A673 (cell line): ENCODE data around the gene SCUBE3. TPM values are rescaled to one million over a fixed set of nuclear protein-coding genes. Genes with fewer than 3 reads are reported as not detected.

Experiments
- BruUV-seq: library from RNA; stranded (reverse); fragments of 400-500 nt; replicated peaks from 2 replicates; lab custom pipeline; 2021; lab: Mats Ljungman, UMichigan
- CTCF ChIA-PET: fragments of 300-600 bp; sonication (Branson Sonifier 250); formaldehyde crosslinking; loops from one replicate; lab custom pipeline; 2022; ENCODE audit warnings: antibody characterized with exemption; lab: Charles Lee
- POLR2A ChIA-PET: fragments of 300-600 bp; sonication (Branson Sonifier 250); formaldehyde crosslinking; loops from one replicate; lab custom pipeline; 2022; ENCODE audit warnings: antibody characterized with exemption; ENCODE audit not compliant: low non-redundant PET; lab: Charles Lee
- DNase-seq: peaks from one replicate; pipeline ENCODE4 v3.0.0-alpha.2; 2015; ENCODE audit warnings: low spot score
- H3K27ac ChIP-seq: fragments of 200-600 bp; sonication (generic); 2 replicates; pipeline ENCODE4 v1.5.1; 2016; ENCODE audit warnings: mixed run types, low read depth, mild to moderate bottlenecking, mixed read lengths, antibody characterized with exemption, low read length; ENCODE audit not compliant: poor library complexity, severe bottlenecking
- H3K27me3 ChIP-seq: fragments of 200-600 bp; sonication (generic); replicated peaks from 2 replicates; pipeline ENCODE4 v1.6.1; 2017; ENCODE audit warnings: mixed run types, low read depth, mild to moderate bottlenecking, mixed read lengths, antibody characterized with exemption, low read length; ENCODE audit not compliant: insufficient read depth, poor library complexity
- H3K36me3 ChIP-seq: fragments of 200-600 bp; sonication (generic); 2 replicates; pipeline ENCODE4 v1.6.1; 2016; ENCODE audit warnings: mixed run types, mild to moderate bottlenecking, mixed read lengths, antibody characterized with exemption, low read length; ENCODE audit not compliant: insufficient read depth, poor library complexity, severe bottlenecking
- H3K4me1 ChIP-seq: fragments of 200-600 bp; sonication (generic); 2 replicates; pipeline ENCODE4 v1.6.1; 2017; ENCODE audit warnings: mixed run types, mild to moderate bottlenecking, mixed read lengths, antibody characterized with exemption, low read length; ENCODE audit not compliant: insufficient read depth, poor library complexity, severe bottlenecking
- H3K4me3 ChIP-seq: fragments of 200-600 bp; sonication (generic); 2 replicates; pipeline ENCODE4 v1.5.1; 2016; ENCODE audit warnings: low read depth, mixed run types, mild to moderate bottlenecking, mixed read lengths, low read length; ENCODE audit not compliant: poor library complexity, severe bottlenecking
- H3K9me3 ChIP-seq: fragments of 200-600 bp; sonication (generic); 2 replicates; pipeline ENCODE4 v1.6.1; 2016; ENCODE audit warnings: mixed run types, low read depth, mild to moderate bottlenecking, mixed read lengths, antibody characterized with exemption, low read length; ENCODE audit not compliant: poor library complexity, severe bottlenecking
- CTCF ChIP-seq: fragments of 300-800, 200-600 bp; sonication (generic); conservative IDR thresholded peaks from 2 replicates; pipeline ENCODE4 v1.5.1; 2017; ENCODE audit warnings: low read depth, mild to moderate bottlenecking, antibody characterized with exemption, low read length, moderate library complexity, mixed read lengths
- EZH2 ChIP-seq: fragments of 200-600 bp; sonication (generic); IDR thresholded peaks from 2 replicates; pipeline ENCODE4 v1.6.1; 2017; ENCODE audit warnings: borderline replicate concordance, low read depth, mild to moderate bottlenecking, mixed read lengths, antibody characterized with exemption, low read length; ENCODE audit not compliant: poor library complexity, severe bottlenecking
- intact Hi-C: fragments of 100-400 bp; cut with micrococcal nuclease; formaldehyde crosslinking; loops from one replicate; pipeline ENCODE4 v1.10.0; 2022; ENCODE audit not compliant: unreplicated experiment
- total RNA-seq: library from RNA; stranded (reverse); gene quantifications from 2 replicates; pipeline ENCODE4 v1.2.3, GENCODE V29; 2021

SCUBE3 gene
- total RNA-seq, 1 experiment from 2014 or later = 0.04 TPM

GRCh38 chr6:35191889-35192288 lies 21.9 kb upstream of the SCUBE3 start:
- POLR2A ChIA-PET = no interaction called here
- DNase-seq = no peak
- CTCF ChIA-PET = no interaction called here
- intact Hi-C loops = no loop called here
- no TSS peak for BruUV-seq
- TF ChIP-seq EZH2 (no peak), CTCF (no peak)
- no peaks in the 10 kb centered on the region for H3K4me1 ChIP-seq
- no peak overlapping the region for H3K4me3 ChIP-seq
- H3K27me3 ChIP-seq = no peaks in the 10 kb centered on the region
- no peak overlapping the region for H3K27ac ChIP-seq
- no peaks in the 10 kb centered on the region for H3K9me3 ChIP-seq
- H3K36me3 ChIP-seq = no peaks in the 10 kb centered on the region

DNA sequence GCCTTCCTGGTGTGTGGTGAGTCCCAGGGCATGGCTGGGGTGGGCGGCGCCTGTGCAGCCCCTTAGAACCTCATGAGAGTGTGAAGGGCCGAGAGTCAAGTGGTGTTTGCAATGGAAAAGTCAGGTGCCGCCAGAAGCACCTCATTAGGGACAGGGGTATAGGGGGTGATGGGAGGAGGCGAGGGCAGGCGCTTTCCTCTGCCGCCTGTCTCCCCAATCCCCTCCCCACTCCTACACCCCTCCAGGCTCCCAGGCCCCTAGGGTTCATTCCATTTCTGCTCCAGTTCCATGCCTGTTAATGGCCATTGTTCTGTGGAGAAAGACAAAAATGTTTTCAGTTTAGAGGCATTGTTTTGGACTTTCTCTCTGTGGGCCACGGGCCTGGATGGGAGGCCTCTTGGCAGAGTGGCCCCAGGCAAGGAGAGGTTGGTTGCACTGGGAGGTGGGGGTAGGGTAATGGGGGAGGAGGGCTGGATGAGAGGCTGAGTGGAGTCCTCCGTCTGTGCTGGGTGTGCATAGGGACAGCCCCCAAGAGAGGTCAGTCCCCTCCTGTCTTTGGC lies 21.4 kb upstream of the SCUBE3 start:
- BruUV-seq = no TSS peak
- no peaks in the 10 kb centered on the region for H3K9me3 ChIP-seq
- DNase-seq = no peak
- H3K27me3 ChIP-seq = no peaks in the 10 kb centered on the region
- no peaks in the 10 kb centered on the region for H3K4me1 ChIP-seq
- CTCF ChIA-PET = no interaction called here
- H3K4me3 ChIP-seq = no peak overlapping the region
- H3K36me3 ChIP-seq = no peaks in the 10 kb centered on the region
- intact Hi-C loops = no loop called here
- no peak overlapping the region for H3K27ac ChIP-seq
- POLR2A ChIA-PET = no interaction called here
- TF ChIP-seq CTCF (no peak), EZH2 (no peak)

DNA sequence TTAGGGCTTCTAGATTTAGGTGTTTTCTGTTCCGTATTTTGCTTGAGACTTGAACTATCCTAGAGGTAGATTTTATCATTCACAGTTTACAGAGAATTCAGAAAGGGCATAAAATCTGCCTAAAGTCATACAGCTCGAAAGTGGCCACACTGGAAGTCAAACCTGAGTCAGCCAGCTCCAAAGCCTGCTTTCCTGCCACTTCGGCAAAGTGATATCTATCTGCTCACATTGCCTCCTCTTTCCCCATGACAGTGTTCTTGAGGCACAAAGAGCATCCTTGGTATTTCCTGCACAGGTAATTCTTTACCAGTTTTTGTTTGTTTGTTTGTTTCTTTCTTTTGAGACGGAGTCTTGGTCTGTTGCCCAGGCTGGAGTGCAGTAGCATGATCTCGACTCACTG lies 19.4 kb upstream of the SCUBE3 start:
- Histone ChIP-seq H3K4me1 (no peaks in the 10 kb centered on the region), H3K9me3 (no peaks in the 10 kb centered on the region), H3K27ac (no peak overlapping the region), H3K27me3 (no peaks in the 10 kb centered on the region), H3K36me3 (no peaks in the 10 kb centered on the region), H3K4me3 (no peak overlapping the region)
- DNase-seq = no peak
- POLR2A ChIA-PET = no interaction called here
- CTCF ChIA-PET = no interaction called here
- intact Hi-C loops = no loop called here
- TF ChIP-seq CTCF (no peak), EZH2 (no peak)
- no TSS peak for BruUV-seq
